DOHH2 (cell line): ENCODE data around the gene SCYL1.

Source experiments
- CTCF ChIP-seq: fragments of 200-600 bp; sonication (generic); IDR thresholded peaks from one replicate; pipeline ENCODE4 v1.5.1; 2014; ENCODE audit warnings: antibody characterized with exemption, mild to moderate bottlenecking, low read depth, low read length; ENCODE audit not compliant: poor library complexity, severe bottlenecking
- EZH2phosphoT487 ChIP-seq: fragments of 200-600 bp; sonication (generic); IDR thresholded peaks from 2 replicates; pipeline ENCODE4 v1.6.1; 2017; ENCODE audit warnings: borderline replicate concordance, mild to moderate bottlenecking, antibody characterized with exemption, low read length, moderate library complexity, mixed read lengths

DNA sequence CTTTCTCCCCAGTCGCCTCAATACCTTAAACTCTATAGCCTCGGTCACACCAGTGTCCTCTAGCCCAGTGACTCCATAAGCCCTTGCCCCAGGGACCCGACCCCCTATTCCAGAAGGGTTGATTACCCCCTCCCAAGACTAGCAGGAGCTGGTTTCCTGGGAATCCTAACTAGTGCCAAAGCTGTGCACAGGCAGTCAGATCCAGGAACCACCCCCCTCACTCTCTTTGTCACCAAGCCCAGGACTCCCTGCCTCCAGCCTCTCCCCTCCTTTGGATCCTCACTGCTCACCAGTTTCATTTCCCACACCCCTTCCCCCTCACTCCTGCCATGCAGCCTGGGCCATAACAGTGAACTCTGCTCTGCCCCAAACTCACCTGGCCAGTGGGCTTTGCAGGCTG is 23.5 kb downstream of the SCYL1 start:
- no peak for TF ChIP-seq CTCF
- no peak for TF ChIP-seq EZH2phosphoT487
